GM21447 (cell line): ENCODE results near the gene RBM47.
"Not testable (repeated sequence)": the region's sequence is repeated elsewhere in the genome, so short reads cannot be mapped to it uniquely, and the experiment has no call there.

Experiments used
- ATAC-seq: cut with Tn5 transposase; IDR thresholded peaks from one replicate; pipeline ENCODE4 v1.9.1; 2021; ENCODE audit not compliant: unreplicated experiment

The RBM47 gene

GRCh38 chr4:40418430-40419230 is 211.0 kb downstream of the RBM47 start:
- no peak for ATAC-seq

GRCh38 chr4:40417941-40418340 is 211.7 kb downstream of the RBM47 start:
- ATAC-seq = no peak

- no peak for ATAC-seq
Measured at GRCh38 chr4:40414673-40415072, 215.0 kb downstream of the RBM47 start.

GRCh38 chr4:40412866-40413795 is 216.5 kb downstream of the RBM47 start:
- ATAC-seq = no peak

GRCh38 chr4:40412388-40412787 is 217.3 kb downstream of the RBM47 start:
- no peak for ATAC-seq

GRCh38 chr4:40409835-40410234 is 219.8 kb downstream of the RBM47 start:
- ATAC-seq = no peak

- ATAC-seq = not testable (repeated sequence)
Measured at GRCh38 chr4:40407468-40407867, 222.2 kb downstream of the RBM47 start.

- no peak for ATAC-seq
Measured at GRCh38 chr4:40406340-40406739, 223.3 kb downstream of the RBM47 start.

GRCh38 chr4:40405193-40405592 is 224.5 kb downstream of the RBM47 start:
- ATAC-seq = no peak

GRCh38 chr4:40403081-40403480 is 226.6 kb downstream of the RBM47 start:
- no peak for ATAC-seq

GRCh38 chr4:40402556-40402955 is 227.1 kb downstream of the RBM47 start:
- no peak for ATAC-seq

- no peak for ATAC-seq
Measured at GRCh38 chr4:40401631-40402030, 228.0 kb downstream of the RBM47 start.

- ATAC-seq = no peak
Measured at GRCh38 chr4:40401096-40401495, 228.6 kb downstream of the RBM47 start.

GRCh38 chr4:40399578-40399977 is 230.1 kb downstream of the RBM47 start:
- no peak for ATAC-seq

GRCh38 chr4:40395908-40396793 is 233.5 kb downstream of the RBM47 start:
- ATAC-seq = no peak

GRCh38 chr4:40395166-40395900 is 234.3 kb downstream of the RBM47 start:
- no peak for ATAC-seq

- no peak for ATAC-seq
Measured at GRCh38 chr4:40394236-40394635, 235.4 kb downstream of the RBM47 start.

- not testable (repeated sequence) for ATAC-seq
Measured at GRCh38 chr4:40392241-40392640, 237.4 kb downstream of the RBM47 start.

- no peak for ATAC-seq
Measured at GRCh38 chr4:40389986-40390385, 239.7 kb downstream of the RBM47 start.

GRCh38 chr4:40388239-40388638 is 241.4 kb downstream of the RBM47 start:
- no peak for ATAC-seq
